ENCODE data around the gene CDK4.

The CDK4 gene

GRCh38 chr12:57755194-57755453 lies 3.0 kb upstream of the CDK4 start:
- Mint-ChIP-seq H3K4me1 (peaks cover 78% of the 10 kb centered on the region), H3K27ac (no peak overlapping the region), H3K36me3 (peaks cover 57% of the 10 kb centered on the region), H3K4me3 (peak overlapping the region; percentile 75), H3K9me3 (no peaks in the 10 kb centered on the region)
- DNase-seq (ENCODE audit: low spot score in 2 of 2) = no peak
- ATAC-seq = no peak

GRCh38 chr12:57754411-57755193 lies 2.5 kb upstream of the CDK4 start, which contains the start of gene MARCHF9:
TSS of gene MARCHF9 (plus strand) at chr12:57755103. CDS start at chr12:57755529, 426 bp downstream.
- no peaks in the 10 kb centered on the region for H3K9me3 Mint-ChIP-seq
- H3K36me3 Mint-ChIP-seq = peaks cover 59% of the 10 kb centered on the region
- H3K4me1 Mint-ChIP-seq = peaks cover 74% of the 10 kb centered on the region
- peak within 1 kb of the TSS; percentile 84 for H3K27ac Mint-ChIP-seq
- peak; percentile 57 for ATAC-seq
- DNase-seq (ENCODE audit: low spot score in 2 of 2) = peak; percentile 55 to 87
- peak within 1 kb of the TSS; percentile 75 for H3K4me3 Mint-ChIP-seq

DNA sequence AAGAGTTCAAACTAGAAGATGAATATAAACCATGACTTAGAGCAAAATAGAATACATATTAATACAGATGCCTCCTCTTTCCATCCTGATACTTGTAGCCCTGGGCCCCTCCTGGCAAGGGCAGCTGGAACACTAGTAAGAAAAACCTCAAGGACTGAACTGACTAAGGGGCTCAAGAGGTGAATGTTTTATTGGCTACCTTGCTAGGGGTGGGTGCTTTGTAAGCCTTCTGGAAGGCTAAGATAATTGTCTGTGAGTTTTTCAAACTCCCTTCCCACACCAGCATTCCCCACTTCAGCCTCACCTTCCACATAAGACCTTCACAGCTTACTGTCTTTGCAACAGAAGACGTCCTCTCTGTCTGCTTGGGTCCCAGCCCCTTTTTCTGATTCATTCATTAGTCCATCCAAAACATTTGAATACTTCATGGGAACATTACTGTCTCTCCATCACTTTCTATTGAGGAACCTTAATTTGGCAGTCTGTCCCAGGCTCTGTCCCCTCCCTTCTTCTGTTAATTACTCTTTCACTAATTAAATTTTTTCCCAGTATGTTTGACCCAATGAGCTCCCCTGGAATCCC lies 1.7 kb upstream of the CDK4 start:
- no peak for ATAC-seq
- Mint-ChIP-seq H3K36me3 (peaks cover 62% of the 10 kb centered on the region), H3K4me1 (peaks cover 71% of the 10 kb centered on the region)

DNA sequence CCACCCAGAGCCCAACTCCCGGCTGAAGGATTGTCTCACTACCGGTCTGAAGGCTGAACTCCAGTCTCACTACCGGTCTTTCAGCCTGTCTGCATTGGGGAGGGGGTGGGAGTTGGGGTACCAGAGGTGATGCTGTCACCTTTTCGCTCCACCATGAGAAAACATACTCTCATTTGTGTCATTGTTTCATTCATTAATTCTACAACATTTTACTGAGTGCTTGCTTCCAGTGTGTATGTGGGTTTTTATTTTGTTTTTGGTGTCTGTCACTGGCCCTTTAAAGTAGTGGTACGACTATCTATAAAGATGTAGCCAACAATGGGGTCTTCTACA lies 524 bp upstream of the CDK4 start:
- ATAC-seq = no peak
- Mint-ChIP-seq H3K27ac (peak overlapping the region; percentile 96), H3K4me1 (peaks cover 65% of the 10 kb centered on the region), H3K9me3 (no peaks in the 10 kb centered on the region), H3K4me3 (peak overlapping the region; percentile 98), H3K36me3 (peaks cover 62% of the 10 kb centered on the region)
- no peak for DNase-seq (ENCODE audit: low spot score in 2 of 2)

More for the DNA sequence above, 1.7 kb upstream of the CDK4 start:
- peak overlapping the region; percentile 96 for H3K27ac Mint-ChIP-seq
- no peak for DNase-seq (ENCODE audit: low spot score in 2 of 2)
- H3K9me3 Mint-ChIP-seq = no peaks in the 10 kb centered on the region
- H3K4me3 Mint-ChIP-seq = peak overlapping the region; percentile 75

DNA sequence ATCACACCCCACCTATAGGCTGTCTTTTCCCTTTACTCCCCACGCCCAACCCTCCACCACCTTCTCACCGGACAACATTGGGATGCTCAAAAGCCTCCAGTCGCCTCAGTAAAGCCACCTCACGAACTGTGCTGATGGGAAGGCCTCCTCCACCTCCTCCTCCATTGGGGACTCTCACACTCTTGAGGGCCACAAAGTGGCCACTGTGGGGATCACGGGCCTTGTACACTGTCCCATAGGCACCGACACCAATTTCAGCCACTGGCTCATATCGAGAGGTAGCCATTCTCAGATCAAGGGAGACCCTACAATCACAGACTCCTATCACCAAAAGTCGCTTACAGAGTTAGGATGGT lies 700 bp downstream of the CDK4 start:
- Mint-ChIP-seq H3K36me3 (peaks cover 62% of the 10 kb centered on the region), H3K4me3 (peak overlapping the region; percentile 98), H3K27ac (peak overlapping the region; percentile 96), H3K9me3 (no peaks in the 10 kb centered on the region), H3K4me1 (peaks cover 61% of the 10 kb centered on the region)
- DNase-seq (ENCODE audit: low spot score in 2 of 2) (no peak), ATAC-seq (no peak)

- Mint-ChIP-seq H3K36me3 (peaks cover 67% of the 10 kb centered on the region), H3K27ac (peak overlapping the region; percentile 96), H3K9me3 (no peaks in the 10 kb centered on the region), H3K4me3 (peak overlapping the region; percentile 98), H3K4me1 (peaks cover 63% of the 10 kb centered on the region)
- DNase-seq (ENCODE audit: low spot score in 2 of 2) = no peak
- no peak for ATAC-seq
Measured at GRCh38 chr12:57750561-57751431, 1.3 kb downstream of the CDK4 start.

DNA sequence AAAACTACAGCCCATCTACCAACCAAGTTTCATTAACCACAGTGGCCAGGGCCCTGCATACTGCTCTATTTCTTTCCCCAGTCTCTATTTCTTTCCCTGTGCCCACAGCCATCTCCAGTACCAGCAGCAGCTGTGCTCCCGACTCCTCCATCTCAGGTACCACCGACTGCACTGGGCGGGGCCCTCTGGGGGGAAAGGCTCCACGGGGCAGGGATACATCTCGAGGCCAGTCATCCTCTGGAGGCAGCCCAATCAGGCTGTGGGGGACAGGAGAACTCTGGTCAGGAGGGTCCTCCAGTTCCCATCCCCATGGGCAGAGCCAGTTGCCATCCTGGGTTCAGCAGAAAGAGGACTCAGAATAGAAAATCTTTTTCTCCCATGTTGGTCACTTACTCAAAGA lies 3.0 kb downstream of the CDK4 start:
- ATAC-seq = no peak
- no peak overlapping the region for H3K4me3 Mint-ChIP-seq
- no peaks in the 10 kb centered on the region for H3K9me3 Mint-ChIP-seq
- DNase-seq (ENCODE audit: low spot score in 2 of 2) = no peak
- H3K27ac Mint-ChIP-seq = no peak overlapping the region
- H3K4me1 Mint-ChIP-seq = peaks cover 71% of the 10 kb centered on the region
- peaks cover 81% of the 10 kb centered on the region for H3K36me3 Mint-ChIP-seq

- ATAC-seq = no peak
- H3K27ac Mint-ChIP-seq = peak overlapping the region; percentile 98
- peaks cover 70% of the 10 kb centered on the region for H3K36me3 Mint-ChIP-seq
- no peak for DNase-seq (ENCODE audit: low spot score in 2 of 2)
- peaks cover 58% of the 10 kb centered on the region for H3K4me1 Mint-ChIP-seq
- peak overlapping the region; percentile 91 for H3K4me3 Mint-ChIP-seq
- H3K9me3 Mint-ChIP-seq = no peaks in the 10 kb centered on the region
Measured at GRCh38 chr12:57746025-57746424, 6.1 kb downstream of the CDK4 start.

DNA sequence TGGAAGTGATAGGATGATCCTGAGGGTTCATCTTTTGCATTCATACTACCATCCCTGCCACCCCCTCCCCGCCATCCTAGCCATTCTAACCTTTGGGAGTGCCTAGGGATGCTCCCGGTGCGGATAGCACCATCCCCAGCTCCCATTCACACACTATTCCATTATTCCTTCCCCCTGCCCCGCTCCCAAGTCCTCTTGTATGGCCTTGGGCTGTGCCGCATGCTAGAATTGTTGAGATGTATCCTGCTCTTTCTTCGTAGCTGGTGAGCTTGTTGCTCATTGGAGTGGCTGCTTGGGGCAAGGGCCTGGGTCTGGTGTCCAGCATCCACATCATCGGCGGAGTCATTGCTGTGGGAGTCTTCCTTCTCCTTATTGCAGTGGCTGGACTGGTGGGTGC lies 6.6 kb downstream of the CDK4 start:
- ATAC-seq = no peak
- H3K27ac Mint-ChIP-seq = peak overlapping the region; percentile 98
- H3K4me1 Mint-ChIP-seq = peaks cover 58% of the 10 kb centered on the region
- H3K4me3 Mint-ChIP-seq = peak overlapping the region; percentile 91
- DNase-seq (ENCODE audit: low spot score in 2 of 2) = no peak
- no peaks in the 10 kb centered on the region for H3K9me3 Mint-ChIP-seq
- peaks cover 69% of the 10 kb centered on the region for H3K36me3 Mint-ChIP-seq

GRCh38 chr12:57744777-57745484 lies 7.2 kb downstream of the CDK4 start, which contains the start of gene TSPAN31:
TSS of gene TSPAN31 (plus strand) at chr12:57745039. CDS start at chr12:57745155, 116 bp downstream.
- DNase-seq (ENCODE audit: low spot score in 2 of 2) (peak; percentile 73 to 94), ATAC-seq (peak; percentile 88)
- Mint-ChIP-seq H3K36me3 (peaks cover 63% of the 10 kb centered on the region), H3K27ac (peak within 1 kb of the TSS; percentile 98), H3K4me1 (peaks cover 60% of the 10 kb centered on the region), H3K4me3 (peak within 1 kb of the TSS; percentile 91), H3K9me3 (no peaks in the 10 kb centered on the region)

DNA sequence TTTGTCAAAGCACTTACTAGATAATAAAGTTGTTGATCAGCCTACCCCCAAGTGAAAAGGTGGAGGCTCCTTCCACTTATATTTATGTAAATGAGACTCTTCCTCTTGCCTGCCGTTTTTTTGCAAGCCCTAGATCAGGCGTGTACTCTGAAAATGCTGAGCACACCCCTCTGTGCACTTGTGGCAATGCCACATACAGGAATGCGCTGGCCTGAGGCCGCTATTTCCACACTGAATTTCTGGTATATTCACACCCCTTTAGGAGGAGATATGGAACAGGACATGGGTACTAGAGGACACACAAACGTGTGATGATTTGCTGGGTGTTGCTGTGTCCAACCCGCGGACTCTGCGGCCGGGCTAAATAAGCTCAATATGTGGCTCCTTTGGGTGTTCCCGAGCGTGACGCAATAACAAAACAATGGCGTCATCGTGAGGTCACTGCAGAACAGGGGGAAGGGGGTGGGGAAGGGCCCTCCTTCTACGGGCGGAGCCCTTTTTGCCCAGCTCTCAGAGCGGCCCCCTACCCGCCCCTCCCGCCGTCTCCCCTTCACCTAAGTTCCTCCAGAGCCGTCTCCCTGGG lies 7.8 kb downstream of the CDK4 start:
- peak; percentile 62 to 87 for DNase-seq (ENCODE audit: low spot score in 2 of 2)
- H3K36me3 Mint-ChIP-seq = peaks cover 63% of the 10 kb centered on the region
- H3K4me3 Mint-ChIP-seq = peak overlapping the region; percentile 91
- peak; percentile 64 for ATAC-seq
- peaks cover 65% of the 10 kb centered on the region for H3K4me1 Mint-ChIP-seq
- peak overlapping the region; percentile 98 for H3K27ac Mint-ChIP-seq
- no peaks in the 10 kb centered on the region for H3K9me3 Mint-ChIP-seq

GRCh38 chr12:57743769-57744168 lies 8.3 kb downstream of the CDK4 start:
- H3K4me1 Mint-ChIP-seq = peaks cover 66% of the 10 kb centered on the region
- H3K9me3 Mint-ChIP-seq = no peaks in the 10 kb centered on the region
- H3K4me3 Mint-ChIP-seq = peak overlapping the region; percentile 91
- DNase-seq (ENCODE audit: low spot score in 2 of 2) (no peak), ATAC-seq (no peak)
- peak overlapping the region; percentile 98 for H3K27ac Mint-ChIP-seq
- H3K36me3 Mint-ChIP-seq = peaks cover 62% of the 10 kb centered on the region

DNA sequence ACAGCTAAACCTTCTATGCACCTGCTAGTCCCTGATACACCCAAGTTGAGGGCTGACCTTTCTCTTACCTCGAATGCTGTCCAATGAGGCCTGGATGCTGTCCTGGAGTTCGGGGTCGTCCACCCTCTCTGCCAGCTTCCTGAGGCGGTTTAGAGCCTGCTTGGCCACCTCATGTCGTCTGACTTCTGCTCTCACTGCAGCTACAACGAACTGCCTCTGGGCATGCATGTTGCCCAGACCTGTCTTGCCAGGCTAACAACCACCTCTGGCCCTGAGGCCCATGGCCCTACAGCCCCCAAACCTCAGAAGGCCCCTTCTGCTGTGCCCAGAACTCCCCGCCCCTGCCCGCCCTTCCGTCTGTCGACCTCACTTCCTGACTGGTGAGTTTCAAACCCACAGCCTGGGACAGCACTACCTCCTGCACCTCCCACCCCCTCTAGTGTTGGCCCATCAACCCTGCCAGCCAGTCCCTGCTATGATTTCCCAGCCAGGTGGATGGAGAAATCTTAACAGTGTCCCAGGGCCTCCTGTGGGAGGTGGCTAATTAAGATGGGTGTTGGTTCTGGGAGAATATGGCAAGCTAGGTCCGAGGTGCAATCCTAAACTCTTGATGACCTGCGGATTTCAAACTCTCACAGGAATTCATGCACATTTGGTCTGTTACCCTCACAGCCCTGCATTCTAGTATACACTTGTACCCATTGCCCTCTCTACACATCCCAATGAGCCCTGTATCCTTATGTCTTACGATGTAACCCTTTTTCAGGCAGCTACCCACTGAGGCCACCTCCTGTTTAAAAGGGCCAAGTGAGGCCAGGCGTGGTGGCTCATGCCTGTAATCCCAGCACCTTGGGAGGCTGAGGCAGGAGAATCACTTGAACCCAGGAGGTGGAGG lies 10.0 kb downstream of the CDK4 start:
- Mint-ChIP-seq H3K27ac (peak overlapping the region; percentile 93), H3K4me3 (peak overlapping the region; percentile 81), H3K36me3 (peaks cover 46% of the 10 kb centered on the region), H3K9me3 (no peaks in the 10 kb centered on the region), H3K4me1 (peaks cover 66% of the 10 kb centered on the region)
- peak; percentile 49 to 83 for DNase-seq (ENCODE audit: low spot score in 2 of 2)
- ATAC-seq = peak; percentile 79

- ATAC-seq (no peak), DNase-seq (ENCODE audit: low spot score in 2 of 2) (no peak)
- Mint-ChIP-seq H3K9me3 (no peaks in the 10 kb centered on the region), H3K36me3 (peaks cover 46% of the 10 kb centered on the region), H3K4me1 (peaks cover 70% of the 10 kb centered on the region), H3K4me3 (peak overlapping the region; percentile 81), H3K27ac (peak overlapping the region; percentile 93)
Measured at GRCh38 chr12:57741413-57741789, 10.7 kb downstream of the CDK4 start.
